ENCODE results near the gene DDX27. TPM values are rescaled to one million over a fixed set of nuclear protein-coding genes. Genes with fewer than 3 reads are reported as not detected.

Gene DDX27
- total RNA-seq, 2 experiments from 2014 or later = 38.3 to 38.6 TPM

GRCh38 chr20:49285813-49286494, 66.7 kb downstream of the DDX27 start:
- DNase-seq (no peak), ATAC-seq (no peak)
- ChIA-PET CTCF (no interaction called here), POLR2A (interaction anchor here (0.8 to 0.9 kb wide), 2 partner anchors 11 to 1662 kb away, joined by 3 to 5 read pairs; no protein-coding TSS in a partner anchor)
- Mint-ChIP-seq H3K4me3 (peak overlapping the region; percentile 9), H3K27ac (peak overlapping the region; percentile 11), H3K9me3 (ENCODE audit: insufficient read depth) (peaks cover 57% of the 10 kb centered on the region), H3K36me3 (ENCODE audit: low read depth) (peaks cover 100% of the 10 kb centered on the region), H3K27me3 (ENCODE audit: low read depth) (no peaks in the 10 kb centered on the region), H3K4me1 (ENCODE audit: low read depth) (peaks cover 69% of the 10 kb centered on the region)

GRCh38 chr20:49286689-49287551, 67.7 kb downstream of the DDX27 start:
- H3K4me1 Mint-ChIP-seq (ENCODE audit: low read depth) = peaks cover 62% of the 10 kb centered on the region
- DNase-seq = no peak
- no peaks in the 10 kb centered on the region for H3K27me3 Mint-ChIP-seq (ENCODE audit: low read depth)
- no peak for ATAC-seq
- CTCF ChIA-PET = no interaction called here
- peak overlapping the region; percentile 75 for H3K27ac Mint-ChIP-seq
- H3K36me3 Mint-ChIP-seq (ENCODE audit: low read depth) = peaks cover 98% of the 10 kb centered on the region
- H3K9me3 Mint-ChIP-seq (ENCODE audit: insufficient read depth) = peaks cover 48% of the 10 kb centered on the region
- no peak overlapping the region for H3K4me3 Mint-ChIP-seq
- POLR2A ChIA-PET = interaction anchor here (0.7 to 0.9 kb wide), 3 partner anchors 11 to 24 kb away, joined by 3 to 5 read pairs (median 3); no protein-coding TSS in a partner anchor

- ATAC-seq = no peak
- H3K27ac Mint-ChIP-seq = peak overlapping the region; percentile 75
- no peak for DNase-seq
- H3K9me3 Mint-ChIP-seq (ENCODE audit: insufficient read depth) = peaks cover 41% of the 10 kb centered on the region
- peaks cover 98% of the 10 kb centered on the region for H3K36me3 Mint-ChIP-seq (ENCODE audit: low read depth)
- peaks cover 54% of the 10 kb centered on the region for H3K4me1 Mint-ChIP-seq (ENCODE audit: low read depth)
- POLR2A ChIA-PET = interaction anchor here (0.7 to 1.3 kb wide), 4 partner anchors 8 to 23 kb away, joined by 3 to 4 read pairs (median 3); no protein-coding TSS in a partner anchor
- CTCF ChIA-PET = interaction anchor here (0.7 kb wide), 1 partner anchor 41 kb away, joined by 3 read pairs; no protein-coding TSS in a partner anchor
- H3K27me3 Mint-ChIP-seq (ENCODE audit: low read depth) = no peaks in the 10 kb centered on the region
- H3K4me3 Mint-ChIP-seq = no peak overlapping the region
Observed at GRCh38 chr20:49287555-49288249, 68.5 kb downstream of the DDX27 start.

- DNase-seq (no peak), ATAC-seq (no peak)
- no peak overlapping the region for H3K27ac Mint-ChIP-seq
Observed at GRCh38 chr20:49288250-49288751, 69.1 kb downstream of the DDX27 start.

GRCh38 chr20:49288784-49289696, 69.8 kb downstream of the DDX27 start:
- Mint-ChIP-seq H3K9me3 (ENCODE audit: insufficient read depth) (peaks cover 31% of the 10 kb centered on the region), H3K27ac (no peak overlapping the region), H3K36me3 (ENCODE audit: low read depth) (peaks cover 96% of the 10 kb centered on the region), H3K27me3 (ENCODE audit: low read depth) (no peaks in the 10 kb centered on the region), H3K4me1 (ENCODE audit: low read depth) (peaks cover 40% of the 10 kb centered on the region), H3K4me3 (no peak overlapping the region)
- DNase-seq (no peak), ATAC-seq (no peak)
- ChIA-PET POLR2A (interaction anchor here (0.9 to 1.3 kb wide), 2 partner anchors 9 to 10 kb away, joined by 3 to 4 read pairs; no protein-coding TSS in a partner anchor), CTCF (interaction anchor here (0.7 kb wide), 1 partner anchor 42 kb away, joined by 3 read pairs; no protein-coding TSS in a partner anchor)

More at GRCh38 chr20:49288250-49288751, 69.1 kb downstream of the DDX27 start:
- no peak overlapping the region for H3K4me3 Mint-ChIP-seq
- no peaks in the 10 kb centered on the region for H3K27me3 Mint-ChIP-seq (ENCODE audit: low read depth)
- H3K4me1 Mint-ChIP-seq (ENCODE audit: low read depth) = peaks cover 48% of the 10 kb centered on the region
- H3K36me3 Mint-ChIP-seq (ENCODE audit: low read depth) = peaks cover 98% of the 10 kb centered on the region
- ChIA-PET CTCF (interaction anchor here (0.7 kb wide), 1 partner anchor 41 kb away, joined by 3 read pairs; no protein-coding TSS in a partner anchor), POLR2A (interaction anchor here (0.9 to 1.3 kb wide), 2 partner anchors 8 to 10 kb away, joined by 3 to 4 read pairs; no protein-coding TSS in a partner anchor)
- H3K9me3 Mint-ChIP-seq (ENCODE audit: insufficient read depth) = peaks cover 38% of the 10 kb centered on the region

- DNase-seq = no peak
- POLR2A ChIA-PET = interaction anchor here (0.6 to 1.6 kb wide), 4 partner anchors 8 to 304 kb away, joined by 3 to 10 read pairs (median 4); no protein-coding TSS in a partner anchor
- Mint-ChIP-seq H3K9me3 (ENCODE audit: insufficient read depth) (peaks cover 15% of the 10 kb centered on the region), H3K36me3 (ENCODE audit: low read depth) (peaks cover 90% of the 10 kb centered on the region), H3K4me3 (no peak overlapping the region), H3K4me1 (ENCODE audit: low read depth) (peaks cover 27% of the 10 kb centered on the region), H3K27me3 (ENCODE audit: low read depth) (no peaks in the 10 kb centered on the region), H3K27ac (no peak overlapping the region)
- CTCF ChIA-PET = no interaction called here
- no peak for ATAC-seq
Observed at GRCh38 chr20:49290608-49291191, 71.5 kb downstream of the DDX27 start.

- peak overlapping the region; percentile 44 for H3K27ac Mint-ChIP-seq
Observed at GRCh38 chr20:49291200-49291599, 72.0 kb downstream of the DDX27 start.

GRCh38 chr20:49292010-49292409, 72.8 kb downstream of the DDX27 start:
- POLR2A ChIA-PET = interaction anchor here (0.7 to 1.6 kb wide), 6 partner anchors 9 to 558 kb away, joined by 3 to 10 read pairs (median 4); partner anchors contain the start of gene ZNFX1
- H3K4me3 Mint-ChIP-seq = no peak overlapping the region
- H3K9me3 Mint-ChIP-seq (ENCODE audit: insufficient read depth) = peaks cover 6% of the 10 kb centered on the region
- H3K4me1 Mint-ChIP-seq (ENCODE audit: low read depth) = peaks cover 19% of the 10 kb centered on the region
- H3K27me3 Mint-ChIP-seq (ENCODE audit: low read depth) = no peaks in the 10 kb centered on the region
- no peak for ATAC-seq
- no peak for DNase-seq
- H3K27ac Mint-ChIP-seq = peak overlapping the region; percentile 34
- CTCF ChIA-PET = interaction anchor here (0.6 to 0.8 kb wide), 2 partner anchors 11 to 129 kb away, joined by 3 read pairs; no protein-coding TSS in a partner anchor
- H3K36me3 Mint-ChIP-seq (ENCODE audit: low read depth) = peaks cover 84% of the 10 kb centered on the region

More at GRCh38 chr20:49291200-49291599, 72.0 kb downstream of the DDX27 start:
- ChIA-PET CTCF (no interaction called here), POLR2A (interaction anchor here (0.6 to 1.6 kb wide), 5 partner anchors 9 to 304 kb away, joined by 3 to 10 read pairs (median 4); partner anchors contain the start of gene ZNFX1)
- no peak for DNase-seq
- H3K9me3 Mint-ChIP-seq (ENCODE audit: insufficient read depth) = peaks cover 12% of the 10 kb centered on the region
- peaks cover 86% of the 10 kb centered on the region for H3K36me3 Mint-ChIP-seq (ENCODE audit: low read depth)
- no peak for ATAC-seq
- H3K4me1 Mint-ChIP-seq (ENCODE audit: low read depth) = peaks cover 22% of the 10 kb centered on the region
- no peak overlapping the region for H3K4me3 Mint-ChIP-seq
- H3K27me3 Mint-ChIP-seq (ENCODE audit: low read depth) = no peaks in the 10 kb centered on the region

GRCh38 chr20:49293122-49293521, 73.9 kb downstream of the DDX27 start:
- no peak overlapping the region for H3K4me3 Mint-ChIP-seq

More at GRCh38 chr20:49293122-49293521, 73.9 kb downstream of the DDX27 start:
- H3K27ac Mint-ChIP-seq = no peak overlapping the region
- ChIA-PET CTCF (no interaction called here), POLR2A (interaction anchor here (0.6 to 0.9 kb wide), 2 partner anchors 10 to 20 kb away, joined by 3 read pairs; no protein-coding TSS in a partner anchor)
- no peaks in the 10 kb centered on the region for H3K9me3 Mint-ChIP-seq (ENCODE audit: insufficient read depth)
- ATAC-seq = no peak
- H3K4me1 Mint-ChIP-seq (ENCODE audit: low read depth) = peaks cover 21% of the 10 kb centered on the region
- H3K36me3 Mint-ChIP-seq (ENCODE audit: low read depth) = peaks cover 75% of the 10 kb centered on the region
- no peak for DNase-seq
- no peaks in the 10 kb centered on the region for H3K27me3 Mint-ChIP-seq (ENCODE audit: low read depth)

All from activated CD8-positive, alpha-beta T cell treated with anti-CD3 and anti-CD28 coated beads, Interleukin-2, amount 10 ng/mL, durations not matched to agents 7 days and 5 days (primary cell).